K562 (cell line): ENCODE results near the gene LMAN1L. TPM values are rescaled to one million over a fixed set of nuclear protein-coding genes. Genes with fewer than 3 reads are reported as not detected.

Source experiments
- CBX5 ChIP-seq: IDR thresholded peaks from 2 replicates; pipeline ENCODE4 v1.6.1; 2014; ENCODE audit warnings: low read depth, borderline replicate concordance
- CREB1 ChIP-seq, 2 experiments: sonication (generic) in 1 of 2; formaldehyde crosslinking in 1 of 2; IDR thresholded peaks; 2 replicates each; pipeline versions ENCODE4 v1.6.1 to v1.8.0; 2012 to 2022; ENCODE audit warnings: inconsistent platforms in 1 of 2, mild to moderate bottlenecking in 1 of 2, missing genetic modification reagents in 1 of 2, moderate library complexity in 1 of 2
- CXXC5 ChIP-seq: fragments of 250-450 bp; sonication (Bioruptor Pico); IDR thresholded peaks from 2 replicates; pipeline ENCODE4 v1.8.0; 2022; ENCODE audit warnings: inconsistent platforms, mild to moderate bottlenecking, moderate library complexity
- KAT7 ChIP-seq: sonication (generic); formaldehyde crosslinking; IDR thresholded peaks from 2 replicates; pipeline ENCODE4 v1.8.0; 2022; ENCODE audit warnings: missing genetic modification reagents, mild to moderate bottlenecking, borderline replicate concordance
- LEF1 ChIP-seq: fragments of 450-650 bp; IDR thresholded peaks from 2 replicates; pipeline ENCODE4 v1.6.1; 2016; ENCODE audit warnings: mild to moderate bottlenecking
- NEUROD1 ChIP-seq: fragments of 150-350 bp; IDR thresholded peaks from 2 replicates; pipeline ENCODE4 v1.6.1; 2014; ENCODE audit warnings: borderline replicate concordance, low read length, low read depth; ENCODE audit not compliant: partially characterized antibody
- NR2C2 ChIP-seq, 2 experiments: fragments of 200-800 bp in 1 of 2; sonication (Bioruptor generic) in 1 of 2; sonication (generic) in 1 of 2; formaldehyde crosslinking in 1 of 2; IDR thresholded peaks; 2 replicates each; pipeline versions ENCODE4 v1.6.1 to v1.8.0; 2016 to 2022; ENCODE audit warnings: mild to moderate bottlenecking in 1 of 2, missing compliant biosample characterization in 1 of 2, missing genetic modification characterization in 1 of 2, missing genetic modification reagents in 1 of 2
- PCBP1 ChIP-seq: fragments of 200-400 bp; formaldehyde crosslinking; IDR thresholded peaks from 2 replicates; pipeline ENCODE4 v1.6.1; 2018; ENCODE audit warnings: mild to moderate bottlenecking, low read depth, low read length; ENCODE audit not compliant: poor library complexity, severe bottlenecking
- POLR2G ChIP-seq: fragments of 200-400 bp; formaldehyde crosslinking; IDR thresholded peaks from 2 replicates; pipeline ENCODE4 v1.6.1; 2017; ENCODE audit warnings: low read depth, mild to moderate bottlenecking, antibody characterized with exemption, low read length, moderate library complexity
- POLR2H ChIP-seq: IDR thresholded peaks from 2 replicates; pipeline ENCODE4 v1.6.1; 2016; ENCODE audit warnings: missing genetic modification characterization, low read depth, mild to moderate bottlenecking, control low read depth, missing compliant biosample characterization, moderate library complexity
- SP2 ChIP-seq: IDR thresholded peaks from 2 replicates; pipeline ENCODE4 v1.6.1; 2011; ENCODE audit warnings: mild to moderate bottlenecking, low read depth, low read length, moderate library complexity; ENCODE audit not compliant: poor library complexity, severe bottlenecking; ENCODE audit errors: extremely low read depth
- SRF ChIP-seq, 2 experiments: fragments of 250-450, 450-650 bp in 1 of 2; sonication (Bioruptor Pico) in 1 of 2; sonication (generic) in 1 of 2; formaldehyde crosslinking; IDR thresholded peaks; 2 replicates each; pipeline versions ENCODE4 v1.5.0 to v1.5.1; 2020 to 2022; ENCODE audit warnings: mild to moderate bottlenecking in 1 of 2, missing genetic modification reagents in 1 of 2
- TBL1XR1 ChIP-seq, 2 experiments: IDR thresholded peaks; 2 replicates each; pipeline ENCODE4 v1.6.1; 2012; ENCODE audit warnings: improper control_type of control experiment in 2 of 2, low read length in 2 of 2, mild to moderate bottlenecking in 1 of 2
- TOE1 ChIP-seq, 2 experiments: fragments of 450-650 bp in 1 of 2; sonication (generic) in 1 of 2; formaldehyde crosslinking in 1 of 2; IDR thresholded peaks; 2 replicates each; pipeline versions ENCODE4 v1.7.1 to v1.8.0; 2016 to 2022; ENCODE audit warnings: borderline replicate concordance in 2 of 2, mild to moderate bottlenecking in 2 of 2, antibody characterized with exemption in 1 of 2, inconsistent platforms in 1 of 2, low read depth in 1 of 2, missing genetic modification reagents in 1 of 2, moderate library complexity in 1 of 2
- ZBTB7A ChIP-seq: IDR thresholded peaks from 2 replicates; pipeline ENCODE4 v1.6.1; 2011; ENCODE audit warnings: low read depth, mild to moderate bottlenecking, low read length, moderate library complexity, borderline replicate concordance; ENCODE audit not compliant: control insufficient read depth
- ZNF217 ChIP-seq: sonication (generic); formaldehyde crosslinking; IDR thresholded peaks from 2 replicates; pipeline ENCODE4 v1.8.0; 2022; ENCODE audit warnings: mild to moderate bottlenecking, missing genetic modification reagents
- polyA plus RNA-seq, 8 experiments: library from polyadenylated mRNA; depleted of rRNA in 4 of 8; stranded (reverse) in 5 of 8; unstranded in 3 of 8; fragments of >200 nt; fragmentation: Nextera tagmentation in 2 of 8; fragmentation: Illumina TruSeq in 1 of 8; extraction: Ambion mirVana in 2 of 8; extraction: Trizol in 1 of 8; gene quantifications; 2 replicates each; pipeline versions ENCODE4 v1.2.1 to v1.2.3, GENCODE V29; 2011 to 2014; ENCODE audit warnings: inconsistent platforms in 1 of 8, missing spikeins in 1 of 8
- total RNA-seq, 7 experiments: library from RNA; depleted of rRNA in 6 of 7; stranded (reverse); fragments of >200 nt in 6 of 7; fragmentation: Illumina TruSeq in 2 of 7; extraction: Trizol in 2 of 7; gene quantifications; 2 replicates each; pipeline versions ENCODE4 v1.2.1 to v1.2.3, GENCODE V29; 2011 to 2021; ENCODE audit warnings: low replicate concordance in 1 of 7
- TF ChIP-seq, protein P1 (sequence below): IDR thresholded peaks from 3 replicates; pipeline ENCODE4 v1.6.1; 2011; ENCODE audit warnings: borderline replicate concordance, mild to moderate bottlenecking, moderate library complexity; ENCODE audit not compliant: insufficient read length; ENCODE audit errors: extremely low read depth
- TF ChIP-seq, protein P2 (sequence below): sonication (generic); formaldehyde crosslinking; IDR thresholded peaks from 2 replicates; pipeline ENCODE4 v1.8.0; 2023; ENCODE audit warnings: mild to moderate bottlenecking, missing genetic modification reagents

Gene LMAN1L
- total and polyA plus RNA-seq, 9 of the 15 experiments (the other 6 are each of a cell fraction or from before 2014, with no cell fraction given): not detected

DNA sequence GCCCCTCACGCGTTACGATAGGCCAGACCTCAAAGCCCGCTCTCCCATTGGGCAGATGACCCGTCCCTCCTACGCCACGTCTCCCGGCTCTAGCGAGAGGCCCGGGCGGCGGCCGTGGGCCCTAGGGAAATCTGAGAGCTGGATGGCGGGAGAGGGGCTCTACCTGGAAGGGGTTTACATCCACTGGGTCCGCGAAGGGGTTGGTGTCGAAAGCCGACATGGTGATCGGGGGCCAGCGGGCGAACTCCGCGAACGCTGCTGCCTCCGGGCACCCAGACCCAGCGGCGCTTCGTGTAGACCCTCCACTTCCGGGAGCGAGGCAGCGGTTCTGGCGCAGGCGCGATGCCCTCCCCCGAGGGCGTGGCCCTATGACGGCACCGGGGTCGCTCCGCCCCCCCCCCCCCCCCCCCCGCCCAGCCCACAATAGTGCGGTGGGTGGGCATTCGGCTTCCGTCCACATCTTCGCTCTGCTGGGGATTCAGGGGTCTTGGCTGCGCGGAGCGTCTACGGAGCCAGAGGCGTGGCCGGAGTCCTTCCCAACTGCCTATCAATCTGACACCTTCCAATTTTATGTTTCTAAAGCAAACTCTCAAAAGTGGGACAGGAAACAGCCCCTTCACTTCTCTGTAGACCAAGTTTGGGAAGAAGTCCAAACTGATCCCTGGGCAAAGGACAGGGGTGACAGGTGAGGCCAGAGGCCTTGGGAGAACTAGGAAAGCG is 60.6 kb downstream of the LMAN1L start, which contains the start of gene SCAMP2 (continued):
- peak; percentile 62; the same call in 1 of the 2 replicates for TF ChIP-seq POLR2H
- no peak for TF ChIP-seq NR2C2 (CRISPR knock-in tag; IDR thresholded peaks at IDR 0.05)
- peak; percentile 92 for TF ChIP-seq NR2C2 (tag; IDR thresholded peaks at IDR 0.05)
- TF ChIP-seq ZBTB7A: peak; percentile 72; the same call in 1 of the 2 replicates
- TF ChIP-seq CBX5: no peak
- TF ChIP-seq, protein P1, sequence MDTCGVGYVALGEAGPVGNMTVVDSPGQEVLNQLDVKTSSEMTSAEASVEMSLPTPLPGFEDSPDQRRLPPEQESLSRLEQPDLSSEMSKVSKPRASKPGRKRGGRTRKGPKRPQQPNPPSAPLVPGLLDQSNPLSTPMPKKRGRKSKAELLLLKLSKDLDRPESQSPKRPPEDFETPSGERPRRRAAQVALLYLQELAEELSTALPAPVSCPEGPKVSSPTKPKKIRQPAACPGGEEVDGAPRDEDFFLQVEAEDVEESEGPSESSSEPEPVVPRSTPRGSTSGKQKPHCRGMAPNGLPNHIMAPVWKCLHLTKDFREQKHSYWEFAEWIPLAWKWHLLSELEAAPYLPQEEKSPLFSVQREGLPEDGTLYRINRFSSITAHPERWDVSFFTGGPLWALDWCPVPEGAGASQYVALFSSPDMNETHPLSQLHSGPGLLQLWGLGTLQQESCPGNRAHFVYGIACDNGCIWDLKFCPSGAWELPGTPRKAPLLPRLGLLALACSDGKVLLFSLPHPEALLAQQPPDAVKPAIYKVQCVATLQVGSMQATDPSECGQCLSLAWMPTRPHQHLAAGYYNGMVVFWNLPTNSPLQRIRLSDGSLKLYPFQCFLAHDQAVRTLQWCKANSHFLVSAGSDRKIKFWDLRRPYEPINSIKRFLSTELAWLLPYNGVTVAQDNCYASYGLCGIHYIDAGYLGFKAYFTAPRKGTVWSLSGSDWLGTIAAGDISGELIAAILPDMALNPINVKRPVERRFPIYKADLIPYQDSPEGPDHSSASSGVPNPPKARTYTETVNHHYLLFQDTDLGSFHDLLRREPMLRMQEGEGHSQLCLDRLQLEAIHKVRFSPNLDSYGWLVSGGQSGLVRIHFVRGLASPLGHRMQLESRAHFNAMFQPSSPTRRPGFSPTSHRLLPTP: no peak
- TF ChIP-seq CREB1 (IDR thresholded peaks at IDR 0.05): peak; percentile 66
- peak; percentile 84 for TF ChIP-seq CREB1 (CRISPR knock-in tag; IDR thresholded peaks at IDR 0.05)
- TF ChIP-seq POLR2G: peak; percentile 92
- peak; percentile 72 for TF ChIP-seq SP2
- 0 out of 4 replicates have a peak, but pooled peaks of 1 of the 2 experiments have one; percentile 8 for TF ChIP-seq TBL1XR1 (IDR thresholded peaks at IDR 0.05; ENCODE audit: low read length in 2 of 2)
- no peak for TF ChIP-seq LEF1
- TF ChIP-seq CXXC5: peak; percentile 94
- peak; percentile 90 for TF ChIP-seq NEUROD1
- TF ChIP-seq ZNF217 (CRISPR knock-in tag): no peak
- peak; percentile 89 for TF ChIP-seq KAT7 (CRISPR knock-in tag)
- peak; percentile 99 for TF ChIP-seq PCBP1
- TF ChIP-seq SRF (CRISPR knock-in tag; IDR thresholded peaks at IDR 0.05): peak in 1 of 2 experiments; percentile 37; a peak in 1 of 4 replicates
- TF ChIP-seq, protein P2, sequence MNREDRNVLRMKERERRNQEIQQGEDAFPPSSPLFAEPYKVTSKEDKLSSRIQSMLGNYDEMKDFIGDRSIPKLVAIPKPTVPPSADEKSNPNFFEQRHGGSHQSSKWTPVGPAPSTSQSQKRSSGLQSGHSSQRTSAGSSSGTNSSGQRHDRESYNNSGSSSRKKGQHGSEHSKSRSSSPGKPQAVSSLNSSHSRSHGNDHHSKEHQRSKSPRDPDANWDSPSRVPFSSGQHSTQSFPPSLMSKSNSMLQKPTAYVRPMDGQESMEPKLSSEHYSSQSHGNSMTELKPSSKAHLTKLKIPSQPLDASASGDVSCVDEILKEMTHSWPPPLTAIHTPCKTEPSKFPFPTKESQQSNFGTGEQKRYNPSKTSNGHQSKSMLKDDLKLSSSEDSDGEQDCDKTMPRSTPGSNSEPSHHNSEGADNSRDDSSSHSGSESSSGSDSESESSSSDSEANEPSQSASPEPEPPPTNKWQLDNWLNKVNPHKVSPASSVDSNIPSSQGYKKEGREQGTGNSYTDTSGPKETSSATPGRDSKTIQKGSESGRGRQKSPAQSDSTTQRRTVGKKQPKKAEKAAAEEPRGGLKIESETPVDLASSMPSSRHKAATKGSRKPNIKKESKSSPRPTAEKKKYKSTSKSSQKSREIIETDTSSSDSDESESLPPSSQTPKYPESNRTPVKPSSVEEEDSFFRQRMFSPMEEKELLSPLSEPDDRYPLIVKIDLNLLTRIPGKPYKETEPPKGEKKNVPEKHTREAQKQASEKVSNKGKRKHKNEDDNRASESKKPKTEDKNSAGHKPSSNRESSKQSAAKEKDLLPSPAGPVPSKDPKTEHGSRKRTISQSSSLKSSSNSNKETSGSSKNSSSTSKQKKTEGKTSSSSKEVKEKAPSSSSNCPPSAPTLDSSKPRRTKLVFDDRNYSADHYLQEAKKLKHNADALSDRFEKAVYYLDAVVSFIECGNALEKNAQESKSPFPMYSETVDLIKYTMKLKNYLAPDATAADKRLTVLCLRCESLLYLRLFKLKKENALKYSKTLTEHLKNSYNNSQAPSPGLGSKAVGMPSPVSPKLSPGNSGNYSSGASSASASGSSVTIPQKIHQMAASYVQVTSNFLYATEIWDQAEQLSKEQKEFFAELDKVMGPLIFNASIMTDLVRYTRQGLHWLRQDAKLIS: peak; percentile 75; the same call in 1 of the 2 replicates
- peak; percentile 87 for TF ChIP-seq TOE1 (IDR thresholded peaks at IDR 0.05; ENCODE audit: borderline replicate concordance)
- TF ChIP-seq TOE1 (CRISPR knock-in tag; IDR thresholded peaks at IDR 0.05; ENCODE audit: borderline replicate concordance, low read depth): no peak
